Right forelimb (tissue), 1 donor: Measurements from ENCODE around the gene SET.
A peak's percentile ranks its signal among the peaks of the same experiment; 100 is the strongest.
"Not testable (repeated sequence)": the region's sequence is repeated elsewhere in the genome, so short reads cannot be mapped to it uniquely, and the experiment has no call there.

Experiments
- DNase-seq: peaks from one replicate; pipeline ENCODE4 v3.0.0-alpha.2; 2018

The SET gene

GRCh38 chr9:128689293-128689774 is 312 bp downstream of the SET start:
- DNase-seq: peak; percentile 84

- DNase-seq: peak; percentile 70
Observed at GRCh38 chr9:128689820-128690683, 1.0 kb downstream of the SET start.

- DNase-seq: no peak
Observed at GRCh38 chr9:128690684-128691034, 1.6 kb downstream of the SET start.

GRCh38 chr9:128693738-128694137 is 4.7 kb downstream of the SET start:
- DNase-seq: not testable (repeated sequence)

- no peak for DNase-seq
Observed at GRCh38 chr9:128694344-128694743, 5.3 kb downstream of the SET start.

- DNase-seq: no peak
Observed at GRCh38 chr9:128696923-128697707, 8.1 kb downstream of the SET start.

- not testable (repeated sequence) for DNase-seq
Observed at GRCh38 chr9:128699096-128699795, 10.2 kb downstream of the SET start.

GRCh38 chr9:128701227-128701854 is 12.3 kb downstream of the SET start:
- no peak for DNase-seq

- peak; percentile 92 for DNase-seq
Observed at GRCh38 chr9:128702445-128702948, 13.5 kb downstream of the SET start, which contains the start of gene PKN3. Gene PKN3, plus strand, starts transcription at chr9:128702503. Its CDS starts 413 bp downstream, at chr9:128702916.

- DNase-seq: no peak
Observed at GRCh38 chr9:128702949-128703615, 14.1 kb downstream of the SET start.

GRCh38 chr9:128703616-128704355 is 14.8 kb downstream of the SET start:
- no peak for DNase-seq

GRCh38 chr9:128704356-128704670 is 15.3 kb downstream of the SET start:
- DNase-seq: no peak

- no peak for DNase-seq
Observed at GRCh38 chr9:128705051-128705965, 16.3 kb downstream of the SET start.

GRCh38 chr9:128706045-128706444 is 17.0 kb downstream of the SET start:
- no peak for DNase-seq

- no peak for DNase-seq
Observed at GRCh38 chr9:128706671-128707381, 17.8 kb downstream of the SET start.

- DNase-seq: no peak
Observed at GRCh38 chr9:128707446-128707845, 18.4 kb downstream of the SET start.

- DNase-seq: no peak
Observed at GRCh38 chr9:128712451-128713410, 23.7 kb downstream of the SET start.

GRCh38 chr9:128713411-128713780 is 24.4 kb downstream of the SET start:
- no peak for DNase-seq
